PC-3 (cell line): Measurements from ENCODE around the gene TRDMT1. TPM values are rescaled to one million over a fixed set of nuclear protein-coding genes. Genes with fewer than 3 reads are reported as not detected.

Experiments
- ATAC-seq: fragments of 200-7000 bp; cut with Tn5 transposase; 2 replicates; pipeline ENCODE4 v1.9.1; 2020; ENCODE audit warnings: mild to moderate bottlenecking, moderate library complexity
- BruUV-seq: library from RNA; stranded (reverse); fragments of 400-500 nt; replicated peaks from 2 replicates; lab custom pipeline; 2021; lab: Mats Ljungman, UMichigan
- CTCF ChIA-PET: fragments of 300-600 bp; sonication (Branson Sonifier 250); formaldehyde crosslinking; loops from one replicate; lab custom pipeline; 2022; ENCODE audit warnings: antibody characterized with exemption; lab: Charles Lee
- POLR2A ChIA-PET: fragments of 300-600 bp; sonication (Branson Sonifier 250); formaldehyde crosslinking; loops from one replicate; lab custom pipeline; 2022; ENCODE audit warnings: antibody characterized with exemption; ENCODE audit not compliant: unreplicated experiment; lab: Charles Lee
- DNase-seq: peaks from one replicate; pipeline ENCODE4 v3.0.0-alpha.2; 2015
- H2AFZ ChIP-seq: fragments of 300-600 bp; sonication (generic); 2 replicates; pipeline ENCODE4 v1.6.0; 2016; ENCODE audit warnings: antibody characterized with exemption, low read length
- H3F3A ChIP-seq: fragments of 300-600 bp; sonication (generic); one replicate; pipeline ENCODE4 v1.6.0; 2017; ENCODE audit warnings: antibody characterized with exemption, low read length, control low read depth, mild to moderate bottlenecking; ENCODE audit not compliant: unreplicated experiment
- H3K27ac ChIP-seq: fragments of 300-600 bp; sonication (generic); 2 replicates; pipeline ENCODE4 v1.5.1; 2016; ENCODE audit warnings: mild to moderate bottlenecking, low read length
- H3K27me3 ChIP-seq: fragments of 300-600 bp; sonication (generic); 2 replicates; pipeline ENCODE4 v1.6.1; 2016; ENCODE audit warnings: low read length, mixed read lengths
- H3K36me3 ChIP-seq: fragments of 300-600 bp; sonication (generic); 2 replicates; pipeline ENCODE4 v1.6.1; 2016; ENCODE audit warnings: low read depth, mixed run types, low read length, mixed read lengths
- H3K4me1 ChIP-seq: fragments of 300-600 bp; sonication (generic); 2 replicates; pipeline ENCODE4 v1.5.1; 2016; ENCODE audit warnings: low read length; ENCODE audit not compliant: insufficient read depth
- H3K4me2 ChIP-seq: fragments of 300-600 bp; sonication (generic); 2 replicates; pipeline ENCODE4 v1.6.0; 2016; ENCODE audit warnings: low read length
- H3K4me3 ChIP-seq: fragments of 300-600 bp; sonication (generic); 2 replicates; pipeline ENCODE4 v1.5.1; 2016; ENCODE audit warnings: mild to moderate bottlenecking, low read length, mixed read lengths
- H3K79me2 ChIP-seq: fragments of 300-600 bp; sonication (generic); 2 replicates; pipeline ENCODE4 v1.6.1; 2017; ENCODE audit warnings: low read length, mixed read lengths
- H3K9ac ChIP-seq: fragments of 300-600 bp; sonication (generic); 2 replicates; pipeline ENCODE4 v1.6.0; 2016; ENCODE audit warnings: mild to moderate bottlenecking, low read length
- H3K9me2 ChIP-seq: fragments of 300-600 bp; sonication (generic); replicated peaks from 2 replicates; pipeline ENCODE4 v1.6.1; 2016; ENCODE audit warnings: mixed run types, low read length, mixed read lengths
- H3K9me3 ChIP-seq: fragments of 300-600 bp; sonication (generic); 2 replicates; pipeline ENCODE4 v1.6.1; 2016; ENCODE audit warnings: low read length, mixed read lengths
- H4K20me1 ChIP-seq: fragments of 300-600 bp; sonication (generic); 2 replicates; pipeline ENCODE4 v1.6.1; 2016; ENCODE audit warnings: low read length, mixed read lengths
- EZH2 ChIP-seq: fragments of 300-600 bp; sonication (generic); IDR thresholded peaks from one replicate; pipeline ENCODE4 v1.6.1; 2017; ENCODE audit warnings: antibody characterized with exemption, mild to moderate bottlenecking, low read length; ENCODE audit not compliant: unreplicated experiment
- EZH2phosphoT487 ChIP-seq: fragments of 300-600 bp; sonication (generic); IDR thresholded peaks from 2 replicates; pipeline ENCODE4 v1.6.1; 2018; ENCODE audit warnings: mild to moderate bottlenecking, antibody characterized with exemption, low read length, borderline replicate concordance
- intact Hi-C: fragments of 100-400 bp; cut with micrococcal nuclease; formaldehyde crosslinking; loops from 2 replicates; pipeline ENCODE4 v1.9.0; 2023
- total RNA-seq: library from RNA; depleted of rRNA; stranded (reverse); fragments of >200 nt; gene quantifications from 2 replicates; pipeline ENCODE4 v1.2.3, GENCODE V29; 2014
- TF ChIP-seq, protein P1 (sequence below): fragments of 300-600 bp; sonication (generic); conservative IDR thresholded peaks from 2 replicates; pipeline ENCODE4 v1.5.1; 2017; ENCODE audit warnings: antibody characterized with exemption, low read depth, mild to moderate bottlenecking, low read length

Gene TRDMT1
- total RNA-seq, 1 experiment from 2014 or later = 2.0 TPM

DNA sequence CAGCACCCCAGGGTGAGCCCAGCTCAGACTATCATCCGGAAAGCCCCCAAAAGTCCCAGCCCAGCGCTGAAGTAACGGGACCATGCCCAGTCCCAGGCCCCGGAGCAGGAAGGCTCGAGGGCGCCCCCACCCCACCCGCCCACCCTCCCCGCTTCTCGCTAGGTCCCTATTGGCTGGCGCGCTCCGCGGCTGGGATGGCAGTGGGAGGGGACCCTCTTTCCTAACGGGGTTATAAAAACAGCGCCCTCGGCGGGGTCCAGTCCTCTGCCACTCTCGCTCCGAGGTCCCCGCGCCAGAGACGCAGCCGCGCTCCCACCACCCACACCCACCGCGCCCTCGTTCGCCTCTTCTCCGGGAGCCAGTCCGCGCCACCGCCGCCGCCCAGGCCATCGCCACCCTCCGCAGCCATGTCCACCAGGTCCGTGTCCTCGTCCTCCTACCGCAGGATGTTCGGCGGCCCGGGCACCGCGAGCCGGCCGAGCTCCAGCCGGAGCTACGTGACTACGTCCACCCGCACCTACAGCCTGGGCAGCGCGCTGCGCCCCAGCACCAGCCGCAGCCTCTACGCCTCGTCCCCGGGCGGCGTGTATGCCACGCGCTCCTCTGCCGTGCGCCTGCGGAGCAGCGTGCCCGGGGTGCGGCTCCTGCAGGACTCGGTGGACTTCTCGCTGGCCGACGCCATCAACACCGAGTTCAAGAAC is 27.7 kb upstream of the TRDMT1 start:
- Histone ChIP-seq H2AFZ (peak overlapping the region; percentile 73), H3K9ac (peak overlapping the region; percentile 96)
- POLR2A ChIA-PET = interaction anchor here (0.5 to 0.8 kb wide), 6 partner anchors 15 to 366 kb away, joined by 3 to 8 read pairs (median 4); no protein-coding TSS in a partner anchor

DNA sequence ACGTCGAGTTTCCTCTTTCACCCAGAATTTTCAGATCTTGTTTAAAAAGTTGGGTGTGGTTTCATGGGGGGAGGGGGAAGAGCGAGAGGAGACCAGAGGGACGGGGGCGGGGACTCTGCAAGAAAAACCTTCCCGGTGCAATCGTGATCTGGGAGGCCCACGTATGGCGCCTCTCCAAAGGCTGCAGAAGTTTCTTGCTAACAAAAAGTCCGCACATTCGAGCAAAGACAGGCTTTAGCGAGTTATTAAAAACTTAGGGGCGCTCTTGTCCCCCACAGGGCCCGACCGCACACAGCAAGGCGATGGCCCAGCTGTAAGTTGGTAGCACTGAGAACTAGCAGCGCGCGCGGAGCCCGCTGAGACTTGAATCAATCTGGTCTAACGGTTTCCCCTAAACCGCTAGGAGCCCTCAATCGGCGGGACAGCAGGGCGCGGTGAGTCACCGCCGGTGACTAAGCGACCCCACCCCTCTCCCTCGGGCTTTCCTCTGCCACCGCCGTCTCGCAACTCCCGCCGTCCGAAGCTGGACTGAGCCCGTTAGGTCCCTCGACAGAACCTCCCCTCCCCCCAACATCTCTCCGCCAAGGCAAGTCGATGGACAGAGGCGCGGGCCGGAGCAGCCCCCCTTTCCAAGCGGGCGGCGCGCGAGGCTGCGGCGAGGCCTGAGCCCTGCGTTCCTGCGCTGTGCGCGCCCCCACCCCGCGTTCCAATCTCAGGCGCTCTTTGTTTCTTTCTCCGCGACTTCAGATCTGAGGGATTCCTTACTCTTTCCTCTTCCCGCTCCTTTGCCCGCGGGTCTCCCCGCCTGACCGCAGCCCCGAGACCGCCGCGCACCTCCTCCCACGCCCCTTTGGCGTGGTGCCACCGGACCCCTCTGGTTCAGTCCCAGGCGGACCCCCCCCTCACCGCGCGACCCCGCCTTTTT is 26.9 kb upstream of the TRDMT1 start, which contains the start of gene VIM:
TSS of gene VIM (plus strand) at position 151 of the 925 bp plus-strand sequence. CDS start 1,182 bp downstream, outside the sequence.
- DNase-seq (peak; percentile 82), ATAC-seq (peak; percentile 66)
- peak within 1 kb of the TSS; percentile 83 for H3K4me2 ChIP-seq
- H3K27me3 ChIP-seq = no peaks in the 10 kb centered on the region
- peaks cover 21% of the 10 kb centered on the region for H3K36me3 ChIP-seq
- H3K79me2 ChIP-seq = peaks cover 31% of the 10 kb centered on the region
- peak within 1 kb of the TSS; percentile 87 for H3K4me3 ChIP-seq
- H3K9me3 ChIP-seq = no peaks in the 10 kb centered on the region
- H4K20me1 ChIP-seq = peaks cover 16% of the 10 kb centered on the region
- CTCF ChIA-PET = interaction anchor here (0.6 to 0.7 kb wide), 2 partner anchors 77 to 153 kb away, joined by 3 read pairs; no protein-coding TSS in a partner anchor
- POLR2A ChIA-PET = interaction anchor here (0.5 to 0.7 kb wide), 5 partner anchors 28 to 366 kb away, joined by 3 to 8 read pairs (median 4); no protein-coding TSS in a partner anchor
- H3K9me2 ChIP-seq = no peaks in the 10 kb centered on the region
- no peak for TF ChIP-seq EZH2phosphoT487
- no peak for TF ChIP-seq EZH2
- TF ChIP-seq, protein P1, sequence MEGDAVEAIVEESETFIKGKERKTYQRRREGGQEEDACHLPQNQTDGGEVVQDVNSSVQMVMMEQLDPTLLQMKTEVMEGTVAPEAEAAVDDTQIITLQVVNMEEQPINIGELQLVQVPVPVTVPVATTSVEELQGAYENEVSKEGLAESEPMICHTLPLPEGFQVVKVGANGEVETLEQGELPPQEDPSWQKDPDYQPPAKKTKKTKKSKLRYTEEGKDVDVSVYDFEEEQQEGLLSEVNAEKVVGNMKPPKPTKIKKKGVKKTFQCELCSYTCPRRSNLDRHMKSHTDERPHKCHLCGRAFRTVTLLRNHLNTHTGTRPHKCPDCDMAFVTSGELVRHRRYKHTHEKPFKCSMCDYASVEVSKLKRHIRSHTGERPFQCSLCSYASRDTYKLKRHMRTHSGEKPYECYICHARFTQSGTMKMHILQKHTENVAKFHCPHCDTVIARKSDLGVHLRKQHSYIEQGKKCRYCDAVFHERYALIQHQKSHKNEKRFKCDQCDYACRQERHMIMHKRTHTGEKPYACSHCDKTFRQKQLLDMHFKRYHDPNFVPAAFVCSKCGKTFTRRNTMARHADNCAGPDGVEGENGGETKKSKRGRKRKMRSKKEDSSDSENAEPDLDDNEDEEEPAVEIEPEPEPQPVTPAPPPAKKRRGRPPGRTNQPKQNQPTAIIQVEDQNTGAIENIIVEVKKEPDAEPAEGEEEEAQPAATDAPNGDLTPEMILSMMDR = no peak
- no peak within 1 kb of the TSS for H2AFZ ChIP-seq
- peaks cover 10% of the 10 kb centered on the region for H3K4me1 ChIP-seq
- H3K9ac ChIP-seq = peak within 1 kb of the TSS; percentile 96
- no TSS peak for BruUV-seq
- intact Hi-C loops = loop anchor here (1.0 to 5.0 kb wide), 3 partner anchors 12 to 151 kb away; no protein-coding TSS in a partner anchor
- H3K27ac ChIP-seq = peak within 1 kb of the TSS; percentile 92
- no peaks in the 10 kb centered on the region for H3F3A ChIP-seq

More for the DNA sequence above, 27.7 kb upstream of the TRDMT1 start:
- BruUV-seq = TSS peak; percentile 29
- Histone ChIP-seq H4K20me1 (peaks cover 16% of the 10 kb centered on the region), H3K4me2 (peak overlapping the region; percentile 83), H3K4me3 (peak overlapping the region; percentile 87), H3K9me3 (no peaks in the 10 kb centered on the region), H3K9me2 (no peaks in the 10 kb centered on the region), H3K36me3 (peaks cover 21% of the 10 kb centered on the region), H3K27me3 (no peaks in the 10 kb centered on the region), H3K79me2 (peaks cover 31% of the 10 kb centered on the region), H3F3A (no peaks in the 10 kb centered on the region), H3K4me1 (peaks cover 10% of the 10 kb centered on the region), H3K27ac (peak overlapping the region; percentile 92)
- CTCF ChIA-PET = interaction anchor here (0.6 kb wide), 1 partner anchor 154 kb away, joined by 3 read pairs; no protein-coding TSS in a partner anchor
- ATAC-seq (peak; percentile 53), DNase-seq (peak; percentile 40)
- TF ChIP-seq EZH2 (no peak), EZH2phosphoT487 (no peak)
- TF ChIP-seq, protein P1 = no peak
- intact Hi-C loops = loop anchor here (1.0 to 5.0 kb wide), 2 partner anchors 29 to 152 kb away; no protein-coding TSS in a partner anchor
